GM04503 (cell line): Measurements from ENCODE around the gene DENND4A.
"Not testable (repeated sequence)": the region's sequence is repeated elsewhere in the genome, so short reads cannot be mapped to it uniquely, and the experiment has no call there.

ENCODE experiments used
- DNase-seq: peaks from one replicate; pipeline ENCODE4 v3.0.0-alpha.2; 2012; ENCODE audit warnings: low read depth

Gene DENND4A

GRCh38 chr15:65789105-65789504, 3.0 kb downstream of the DENND4A start:
- no peak for DNase-seq

DNA sequence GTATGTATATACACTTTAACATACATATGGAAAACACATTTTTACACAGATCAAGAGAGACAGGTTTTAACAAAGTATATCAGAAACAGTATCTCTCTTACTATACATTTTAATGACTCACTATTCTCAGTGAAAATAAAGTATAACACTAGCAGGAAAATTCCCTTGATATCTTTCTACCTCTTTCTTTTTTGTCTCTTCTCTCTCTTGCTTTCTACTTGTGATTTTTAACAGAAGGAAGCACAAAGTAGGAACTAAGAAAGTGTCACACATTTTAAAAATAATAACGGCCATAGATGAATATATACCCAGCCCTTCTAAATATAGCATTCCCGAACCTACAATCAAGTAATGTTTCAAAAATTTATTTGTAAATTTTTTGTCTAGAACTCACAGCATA, 4.8 kb downstream of the DENND4A start:
- no peak for DNase-seq

- no peak for DNase-seq
Measured at GRCh38 chr15:65785151-65785550, 6.9 kb downstream of the DENND4A start.

DNA sequence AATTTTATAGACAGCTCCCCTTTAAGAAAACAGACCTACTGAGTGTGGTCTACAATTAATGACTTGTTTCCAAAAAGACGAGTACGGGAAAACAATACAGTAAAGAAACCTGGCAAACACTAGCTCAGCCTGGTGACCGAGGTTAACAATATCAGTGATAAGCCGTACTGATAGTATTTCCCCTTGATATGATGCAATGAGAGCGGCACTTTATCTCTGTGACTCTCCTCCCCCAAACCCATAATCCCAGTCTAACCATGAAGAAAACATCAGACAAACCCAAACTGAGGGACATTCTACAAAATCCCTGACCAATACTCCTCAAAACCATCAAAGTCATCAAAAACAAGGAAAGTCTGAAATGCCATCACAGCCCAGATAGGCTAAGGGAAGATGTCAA, 8.2 kb downstream of the DENND4A start:
- no peak for DNase-seq

DNA sequence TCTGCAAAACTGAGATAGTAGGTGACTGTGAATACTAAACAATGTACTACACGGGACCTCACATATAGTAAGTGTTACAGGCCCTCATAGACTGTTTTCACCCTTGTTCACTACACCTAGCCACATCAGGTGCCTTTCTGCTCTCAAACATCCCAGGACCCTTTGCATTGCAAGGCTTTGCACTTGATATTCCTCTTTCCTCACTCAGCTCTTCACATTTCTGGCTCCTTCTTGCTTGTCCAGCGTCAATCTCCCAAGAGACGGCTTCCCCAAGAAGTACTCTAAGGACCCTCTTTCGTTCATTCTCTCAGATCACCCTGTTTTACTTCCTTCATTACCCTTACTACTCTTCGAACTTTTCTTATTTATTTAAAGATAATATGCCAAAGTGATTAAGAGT, 10.0 kb downstream of the DENND4A start:
- no peak for DNase-seq

- not testable (repeated sequence) for DNase-seq
Measured at GRCh38 chr15:65778701-65779100, 13.4 kb downstream of the DENND4A start.

GRCh38 chr15:65778269-65778668, 13.8 kb downstream of the DENND4A start:
- DNase-seq: no peak

GRCh38 chr15:65777843-65778242, 14.2 kb downstream of the DENND4A start:
- no peak for DNase-seq

DNA sequence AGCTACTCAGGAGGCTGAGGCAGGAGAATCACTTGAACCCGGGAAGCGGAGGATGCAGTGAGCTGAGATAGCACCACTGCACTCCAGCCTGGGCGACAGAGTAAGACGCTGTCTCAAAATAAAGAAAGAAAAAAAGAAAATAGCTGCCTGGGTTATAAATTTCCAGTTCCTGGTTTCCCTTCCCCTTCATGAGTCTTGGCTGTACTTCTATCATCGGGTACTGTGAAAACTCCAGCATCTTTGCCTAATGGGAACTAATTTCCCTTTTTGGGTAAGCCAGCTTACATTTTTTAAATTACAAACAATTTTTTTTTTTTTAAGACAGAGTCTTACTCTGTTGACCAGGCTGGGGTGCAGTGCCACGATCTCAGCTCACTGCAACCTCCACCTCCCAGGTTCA, 15.0 kb downstream of the DENND4A start:
- DNase-seq: no peak

- DNase-seq: no peak
Measured at GRCh38 chr15:65773386-65774111, 18.5 kb downstream of the DENND4A start.

GRCh38 chr15:65772930-65773329, 19.2 kb downstream of the DENND4A start:
- DNase-seq: no peak

DNA sequence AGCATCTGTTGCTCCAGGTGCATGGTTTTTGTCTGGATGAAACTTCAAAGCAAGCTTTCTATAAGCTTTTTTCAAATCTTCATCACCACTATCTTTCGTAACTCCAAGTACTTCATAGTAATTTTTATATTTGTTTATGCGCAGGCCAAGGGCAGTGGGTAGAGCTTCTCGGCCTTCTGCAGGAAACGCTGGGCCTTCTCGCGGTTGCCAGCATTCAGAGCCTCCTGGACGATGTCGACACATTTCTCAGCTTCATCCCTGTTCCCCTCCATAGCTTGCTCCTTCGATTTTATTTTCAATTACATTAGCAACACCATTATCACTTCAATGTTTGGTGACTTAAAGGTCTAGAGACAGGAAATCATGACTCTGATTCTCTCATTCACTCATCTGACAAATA, 20.2 kb downstream of the DENND4A start:
- no peak for DNase-seq

- no peak for DNase-seq
Measured at GRCh38 chr15:65769482-65769881, 22.6 kb downstream of the DENND4A start.

DNA sequence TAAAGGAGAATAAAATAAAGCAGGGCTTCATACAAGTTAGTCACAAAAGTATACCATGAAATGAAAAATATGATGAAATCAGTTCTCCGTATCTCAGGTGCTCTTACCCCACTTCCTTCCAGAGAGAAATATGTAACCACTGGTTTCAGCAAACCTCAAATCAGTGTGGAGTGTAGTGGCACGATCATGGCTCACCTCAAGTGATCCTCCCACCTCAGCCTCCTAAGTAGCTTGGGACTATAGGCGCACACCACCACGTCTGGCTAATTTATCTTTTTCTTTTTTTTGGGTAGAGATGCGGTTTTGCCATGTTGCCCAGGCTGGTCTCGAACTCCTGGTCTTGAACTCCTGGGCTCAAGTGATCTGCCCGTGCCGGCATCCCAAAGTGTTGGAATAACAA, 24.2 kb downstream of the DENND4A start:
- no peak for DNase-seq

DNA sequence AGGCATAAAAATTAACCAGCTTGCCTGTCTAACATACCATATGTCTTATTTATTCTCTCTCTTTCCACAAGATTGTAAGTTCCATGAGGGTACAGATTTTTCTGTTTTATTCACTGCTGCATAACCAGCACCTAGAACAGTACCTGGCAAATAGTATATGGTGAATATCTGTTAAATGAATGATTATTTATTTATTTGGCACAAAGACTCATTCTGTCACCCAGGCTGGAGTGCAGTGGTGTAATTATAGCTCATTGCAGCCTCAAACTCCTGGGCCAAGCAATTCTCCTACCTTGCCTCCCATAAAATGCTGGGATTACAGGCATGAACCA, 24.9 kb downstream of the DENND4A start:
- no peak for DNase-seq

DNA sequence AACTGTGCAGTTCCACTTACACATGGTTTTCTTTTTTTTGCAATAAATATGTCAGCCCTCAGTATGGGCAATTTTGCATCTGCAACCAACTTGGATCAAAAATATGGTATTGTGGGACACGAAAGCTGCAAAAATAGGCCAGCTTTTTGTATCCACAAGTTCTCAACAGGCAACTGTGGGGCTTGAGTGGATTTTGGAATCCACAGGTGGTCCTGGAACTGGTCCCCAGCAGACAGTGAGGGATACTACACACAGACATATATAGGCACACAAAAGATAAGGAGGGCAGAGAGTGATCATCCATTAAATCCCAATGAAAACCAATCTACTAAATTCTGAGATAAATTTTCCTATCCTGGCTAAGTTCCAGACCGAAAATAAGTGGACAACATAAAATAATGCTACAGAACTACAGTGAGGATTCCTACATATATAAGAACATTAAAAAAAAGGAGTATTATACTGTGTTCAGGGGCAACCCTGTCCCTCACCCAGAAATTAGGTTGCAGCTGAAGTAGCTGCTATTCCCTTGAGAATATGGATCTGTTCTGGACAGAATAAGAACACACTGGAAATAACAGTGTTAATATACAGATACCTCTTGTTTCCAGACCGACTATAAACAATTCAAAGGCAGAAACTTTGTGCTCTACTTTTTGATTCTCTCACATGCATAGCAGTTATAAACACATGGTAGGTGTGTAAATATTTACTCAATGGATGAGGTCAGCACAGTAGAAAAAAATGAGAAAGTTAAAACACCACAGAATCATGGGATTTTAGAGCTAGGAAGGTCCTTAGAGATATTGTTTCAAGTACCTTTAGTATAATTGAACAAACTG, 25.4 kb downstream of the DENND4A start:
- no peak for DNase-seq

- DNase-seq: no peak
Measured at GRCh38 chr15:65765106-65765505, 27.0 kb downstream of the DENND4A start.

GRCh38 chr15:65762914-65763787, 28.9 kb downstream of the DENND4A start:
- no peak for DNase-seq

GRCh38 chr15:65762399-65762798, 29.7 kb downstream of the DENND4A start:
- DNase-seq: no peak

DNA sequence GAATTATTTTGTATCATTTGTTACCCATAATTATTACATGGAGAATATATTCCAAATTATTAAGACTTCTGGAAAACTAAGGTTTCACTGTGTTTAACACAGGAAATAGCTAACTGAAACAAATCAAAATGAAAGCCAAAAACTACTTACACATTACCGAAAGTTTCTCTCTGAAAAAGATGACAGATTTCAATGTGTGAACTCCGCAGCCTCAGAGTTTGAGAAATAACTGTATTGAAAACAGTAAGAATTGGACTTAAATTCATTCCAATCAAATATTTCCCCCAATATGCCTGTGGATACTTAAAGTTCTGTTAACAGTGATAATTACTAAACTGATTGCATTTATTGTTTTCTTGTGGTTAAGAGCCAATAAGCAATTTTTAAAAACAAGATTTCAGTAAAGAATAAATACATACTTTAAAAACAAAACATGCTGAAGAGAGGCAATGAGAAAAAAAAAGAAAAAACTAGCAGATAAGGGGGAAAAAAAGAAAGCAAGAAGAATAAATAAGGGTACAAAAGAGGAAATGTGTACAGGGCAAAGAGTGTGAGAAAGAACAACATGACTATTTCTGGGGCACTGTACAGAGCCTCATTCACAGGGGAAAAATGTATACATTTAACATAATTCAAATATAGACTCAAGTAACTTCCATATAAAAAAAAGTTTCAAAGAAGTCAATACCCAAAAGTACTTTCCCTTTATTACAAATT, 30.7 kb downstream of the DENND4A start:
- DNase-seq: no peak

- DNase-seq: no peak
Measured at GRCh38 chr15:65759441-65759840, 32.7 kb downstream of the DENND4A start.

GRCh38 chr15:65758242-65758641, 33.9 kb downstream of the DENND4A start:
- DNase-seq: no peak
